Measurements from ENCODE around the gene ACAP3.

The ACAP3 gene

DNA sequence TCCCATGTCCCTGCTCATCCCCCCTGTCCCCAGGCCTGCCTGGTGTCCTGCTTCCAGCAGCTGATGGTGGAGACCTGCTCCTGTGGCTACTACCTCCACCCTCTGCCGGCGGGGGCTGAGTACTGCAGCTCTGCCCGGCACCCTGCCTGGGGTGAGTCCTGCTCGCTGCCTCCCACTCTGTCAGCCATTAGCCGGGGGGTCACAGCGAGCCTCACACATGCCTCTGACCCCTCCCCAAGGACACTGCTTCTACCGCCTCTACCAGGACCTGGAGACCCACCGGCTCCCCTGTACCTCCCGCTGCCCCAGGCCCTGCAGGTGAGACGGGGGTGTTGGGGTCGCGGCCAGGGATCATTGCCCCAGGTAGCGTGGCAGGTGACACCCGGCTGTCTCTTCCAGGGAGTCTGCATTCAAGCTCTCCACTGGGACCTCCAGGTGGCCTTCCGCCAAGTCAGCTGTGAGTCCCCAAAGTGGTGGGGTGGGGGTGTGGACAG lies 17.4 kb downstream of the ACAP3 start:
- Histone ChIP-seq H3K27ac (ENCODE audit: low read depth, low read length) (no peak overlapping the region), H3K79me2 (ENCODE audit: control insufficient read depth, low read length) (no peaks in the 10 kb centered on the region), H4K20me1 (ENCODE audit: control insufficient read depth, insufficient read depth, low read depth, low read length) (no peaks in the 10 kb centered on the region), H3K4me3 (ENCODE audit: low read length) (no peak overlapping the region), H3K4me1 (ENCODE audit: control insufficient read depth, low read length) (no peaks in the 10 kb centered on the region), H3K36me3 (ENCODE audit: control insufficient read depth, low read length) (no peaks in the 10 kb centered on the region), H3K9me2 (replicated peaks; ENCODE audit: control insufficient read depth, low read length) (no peaks in the 10 kb centered on the region), H3K4me2 (ENCODE audit: low read length) (no peak overlapping the region), H3K27me3 (ENCODE audit: control insufficient read depth, low read length) (no peaks in the 10 kb centered on the region), H3F3A (ENCODE audit: control insufficient read depth, insufficient read depth) (no peaks in the 10 kb centered on the region), H3K9me3 (ENCODE audit: control insufficient read depth, insufficient read depth, low read length) (no peaks in the 10 kb centered on the region; the same call in 1 of the 2 replicates)
- no peak for TF ChIP-seq EZH2phosphoT487 (IDR thresholded peaks at IDR 0.05; ENCODE audit: borderline replicate concordance, low read length)
- TF ChIP-seq, protein P1, sequence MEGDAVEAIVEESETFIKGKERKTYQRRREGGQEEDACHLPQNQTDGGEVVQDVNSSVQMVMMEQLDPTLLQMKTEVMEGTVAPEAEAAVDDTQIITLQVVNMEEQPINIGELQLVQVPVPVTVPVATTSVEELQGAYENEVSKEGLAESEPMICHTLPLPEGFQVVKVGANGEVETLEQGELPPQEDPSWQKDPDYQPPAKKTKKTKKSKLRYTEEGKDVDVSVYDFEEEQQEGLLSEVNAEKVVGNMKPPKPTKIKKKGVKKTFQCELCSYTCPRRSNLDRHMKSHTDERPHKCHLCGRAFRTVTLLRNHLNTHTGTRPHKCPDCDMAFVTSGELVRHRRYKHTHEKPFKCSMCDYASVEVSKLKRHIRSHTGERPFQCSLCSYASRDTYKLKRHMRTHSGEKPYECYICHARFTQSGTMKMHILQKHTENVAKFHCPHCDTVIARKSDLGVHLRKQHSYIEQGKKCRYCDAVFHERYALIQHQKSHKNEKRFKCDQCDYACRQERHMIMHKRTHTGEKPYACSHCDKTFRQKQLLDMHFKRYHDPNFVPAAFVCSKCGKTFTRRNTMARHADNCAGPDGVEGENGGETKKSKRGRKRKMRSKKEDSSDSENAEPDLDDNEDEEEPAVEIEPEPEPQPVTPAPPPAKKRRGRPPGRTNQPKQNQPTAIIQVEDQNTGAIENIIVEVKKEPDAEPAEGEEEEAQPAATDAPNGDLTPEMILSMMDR (IDR thresholded peaks at IDR 0.05; ENCODE audit: low read depth, low read length, poor library complexity, severe bottlenecking), result no peak

DNA sequence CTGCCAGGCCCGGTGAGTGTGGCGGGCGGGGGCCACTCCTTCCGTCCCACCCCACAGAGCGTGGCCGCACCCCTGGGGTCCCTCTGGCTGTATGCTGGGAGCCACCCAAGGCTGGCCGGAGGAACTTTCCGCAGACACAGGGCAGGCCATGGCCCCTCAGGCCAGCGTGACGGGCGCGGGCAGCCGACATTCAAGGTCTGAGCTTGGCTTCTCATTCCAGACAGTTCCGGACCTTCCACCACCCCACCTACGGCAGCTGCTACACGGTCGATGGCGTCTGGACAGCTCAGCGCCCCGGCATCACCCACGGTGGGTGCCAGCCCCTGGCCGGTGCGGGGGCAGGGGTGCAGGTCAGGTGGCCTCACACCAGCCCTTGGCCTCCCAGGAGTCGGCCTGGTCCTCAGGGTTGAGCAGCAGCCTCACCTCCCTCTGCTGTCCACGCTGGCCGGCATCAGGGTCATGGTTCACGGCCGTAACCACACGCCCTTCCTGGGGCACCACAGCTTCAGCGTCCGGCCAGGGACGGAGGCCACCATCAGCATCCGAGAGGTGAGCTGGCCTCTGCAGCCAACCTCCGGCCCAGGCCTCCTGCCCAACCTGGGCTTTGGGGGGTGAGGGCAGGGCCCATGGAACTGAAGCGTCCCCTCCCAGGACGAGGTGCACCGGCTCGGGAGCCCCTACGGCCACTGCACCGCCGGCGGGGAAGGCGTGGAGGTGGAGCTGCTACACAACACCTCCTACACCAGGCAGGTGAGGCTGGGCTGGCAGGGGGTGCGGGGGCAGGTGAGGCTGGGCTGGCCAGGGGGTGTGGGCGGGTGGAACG lies 20.2 kb downstream of the ACAP3 start:
- TF ChIP-seq EZH2phosphoT487 (IDR thresholded peaks at IDR 0.05; ENCODE audit: borderline replicate concordance, low read length), result no peak
- TF ChIP-seq, protein P1 (IDR thresholded peaks at IDR 0.05; ENCODE audit: low read depth, low read length, poor library complexity, severe bottlenecking), result no peak

DNA sequence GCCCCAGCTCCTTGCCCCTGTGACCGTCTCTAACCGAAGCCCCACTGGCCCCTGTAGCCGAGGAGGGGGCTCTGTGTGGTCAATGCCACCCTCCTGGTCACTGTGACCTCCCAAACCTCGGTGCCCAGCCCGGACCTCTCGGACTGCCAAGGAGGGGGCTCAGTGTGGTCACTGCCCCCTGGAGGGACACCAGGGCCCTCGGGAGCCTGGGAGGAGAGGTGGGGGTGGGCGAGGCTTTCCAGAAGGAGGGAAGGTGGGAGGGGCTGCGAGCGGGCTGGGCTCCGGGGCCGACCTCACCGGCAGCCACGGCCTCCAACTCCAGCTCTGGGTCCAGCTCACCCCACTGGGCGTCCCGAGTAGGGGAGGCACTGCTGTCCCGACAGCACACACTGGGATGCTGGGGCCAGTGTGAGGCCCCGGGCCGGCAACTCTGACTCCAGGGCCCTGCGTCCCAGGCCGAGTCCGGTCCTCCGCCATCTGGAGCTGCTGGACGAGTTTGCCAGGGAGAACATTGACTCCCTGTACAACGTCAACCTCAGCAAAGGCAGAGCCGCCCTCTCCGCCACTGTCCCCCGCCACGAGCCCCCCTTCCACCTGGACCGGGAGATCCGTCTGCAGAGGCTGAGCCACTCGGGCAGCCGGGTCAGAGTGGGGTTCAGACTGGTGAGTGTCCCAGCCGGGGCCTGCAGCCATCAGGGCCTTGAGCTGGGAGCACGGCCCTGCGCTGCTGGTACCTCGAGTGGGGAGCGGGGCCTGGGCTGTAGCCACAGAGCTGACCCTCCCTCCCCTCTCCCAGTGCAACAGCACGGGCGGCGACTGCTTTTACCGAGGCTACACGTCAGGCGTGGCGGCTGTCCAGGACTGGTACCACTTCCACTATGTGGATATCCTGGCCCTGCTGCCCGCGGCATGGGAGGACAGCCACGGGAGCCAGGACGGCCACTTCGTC lies 21.1 kb downstream of the ACAP3 start:
- Histone ChIP-seq H3K27me3 (ENCODE audit: control insufficient read depth, low read length) (no peaks in the 10 kb centered on the region), H3K79me2 (ENCODE audit: control insufficient read depth, low read length) (no peaks in the 10 kb centered on the region), H3K36me3 (ENCODE audit: control insufficient read depth, low read length) (no peaks in the 10 kb centered on the region), H3K9me3 (ENCODE audit: control insufficient read depth, insufficient read depth, low read length) (no peaks in the 10 kb centered on the region; the same call in 1 of the 2 replicates), H4K20me1 (ENCODE audit: control insufficient read depth, insufficient read depth, low read depth, low read length) (no peaks in the 10 kb centered on the region), H3K4me1 (ENCODE audit: control insufficient read depth, low read length) (no peaks in the 10 kb centered on the region), H3K4me2 (ENCODE audit: low read length) (no peak overlapping the region), H3K4me3 (ENCODE audit: low read length) (no peak overlapping the region), H3K9me2 (replicated peaks; ENCODE audit: control insufficient read depth, low read length) (no peaks in the 10 kb centered on the region), H3K27ac (ENCODE audit: low read depth, low read length) (no peak overlapping the region), H3F3A (ENCODE audit: control insufficient read depth, insufficient read depth) (no peaks in the 10 kb centered on the region)
- TF ChIP-seq, protein P1 (IDR thresholded peaks at IDR 0.05; ENCODE audit: low read depth, low read length, poor library complexity, severe bottlenecking), result no peak
- TF ChIP-seq EZH2phosphoT487 (IDR thresholded peaks at IDR 0.05; ENCODE audit: borderline replicate concordance, low read length), result no peak

More for the DNA sequence above, 20.2 kb downstream of the ACAP3 start:
- Histone ChIP-seq H3K9me3 (ENCODE audit: control insufficient read depth, insufficient read depth, low read length) (no peaks in the 10 kb centered on the region; the same call in 1 of the 2 replicates), H3K79me2 (ENCODE audit: control insufficient read depth, low read length) (no peaks in the 10 kb centered on the region), H3K27ac (ENCODE audit: low read depth, low read length) (no peak overlapping the region), H3K27me3 (ENCODE audit: control insufficient read depth, low read length) (no peaks in the 10 kb centered on the region), H3K4me2 (ENCODE audit: low read length) (no peak overlapping the region), H3F3A (ENCODE audit: control insufficient read depth, insufficient read depth) (no peaks in the 10 kb centered on the region), H4K20me1 (ENCODE audit: control insufficient read depth, insufficient read depth, low read depth, low read length) (no peaks in the 10 kb centered on the region), H3K9me2 (replicated peaks; ENCODE audit: control insufficient read depth, low read length) (no peaks in the 10 kb centered on the region), H3K4me1 (ENCODE audit: control insufficient read depth, low read length) (no peaks in the 10 kb centered on the region), H3K4me3 (ENCODE audit: low read length) (no peak overlapping the region), H3K36me3 (ENCODE audit: control insufficient read depth, low read length) (no peaks in the 10 kb centered on the region)

All from DOHH2 (cell line).